Left colon (tissue), 2 donors: ENCODE measurements around the gene PITPNC1. TPM values are rescaled to one million over a fixed set of nuclear protein-coding genes. Genes with fewer than 3 reads are reported as not detected.
"Not testable (repeated sequence)": the region's sequence is repeated elsewhere in the genome, so short reads cannot be mapped to it uniquely, and the experiment has no call there.

ENCODE experiments used
- ATAC-seq: fragments of 200-7000 bp; cut with Tn5 transposase; one replicate; pipeline ENCODE4 v1.9.1; 2020; ENCODE audit warnings: mild to moderate bottlenecking, moderate library complexity
- DNase-seq, 2 donors: peaks; one replicate each; pipeline ENCODE4 v3.0.0-alpha.2; 2020
- intact Hi-C, 2 donors: fragments of 100-400 bp; cut with DNase I in 1 of 2; cut with micrococcal nuclease in 1 of 2; formaldehyde crosslinking; loops; one replicate each; pipeline versions ENCODE4 v1.11.2 to v1.14.0; 2022; cut with DNase I, micrococcal nuclease
- total RNA-seq, 2 donors: library from RNA; stranded (reverse); fragmentation: NEBNext Ultra II Directional; extraction: Animal tissue kit (Norgen Biotek cat#: 25700); gene quantifications; one replicate each; pipeline ENCODE4 v1.2.1, GENCODE V29; 2021
- donor health status: DM: no; HTN: no; CAD: no.
- donor health status: DM: yes; HTN: yes; CAD: no.

Gene PITPNC1
- total RNA-seq, 2 donors from 2014 or later, result 13.7 to 15.6 TPM

- ATAC-seq (no peak), DNase-seq (no peak)
- intact Hi-C loops, result loop anchor here in 1 of 2 donors (5.0 kb wide), 1 partner anchor 94 kb away; the partner anchor contains the start of gene PITPNC1
Observed at GRCh38 chr17:67471118-67471517, 94.0 kb downstream of the PITPNC1 start.

GRCh38 chr17:67472606-67473005 lies 95.5 kb downstream of the PITPNC1 start:
- intact Hi-C loops, result loop anchor here in 1 of 2 donors (5.0 kb wide), 1 partner anchor 95 kb away; the partner anchor contains the start of gene PITPNC1
- not testable (repeated sequence) for DNase-seq, ATAC-seq

- ATAC-seq (no peak), DNase-seq (no peak)
- intact Hi-C loops, result loop anchor here in 1 of 2 donors (5.0 kb wide), 1 partner anchor 97 kb away; the partner anchor contains the start of gene PITPNC1
Observed at GRCh38 chr17:67474081-67474661, 97.1 kb downstream of the PITPNC1 start.

- DNase-seq (peak; percentile 64 to 89), ATAC-seq (peak; percentile 98)
- intact Hi-C loops, result loop anchor here in 1 of 2 donors (5.0 kb wide), 1 partner anchor 98 kb away; the partner anchor contains the start of gene PITPNC1
Observed at GRCh38 chr17:67475161-67475937, 98.3 kb downstream of the PITPNC1 start.

- DNase-seq (no peak), ATAC-seq (no peak)
- intact Hi-C loops, result loop anchor here in 1 of 2 donors (5.0 kb wide), 1 partner anchor 100 kb away; the partner anchor contains the start of gene PITPNC1
Observed at GRCh38 chr17:67476787-67477335, 99.8 kb downstream of the PITPNC1 start.

GRCh38 chr17:67477687-67478086 lies 100.6 kb downstream of the PITPNC1 start:
- DNase-seq (no peak), ATAC-seq (no peak)
- intact Hi-C loops, result loop anchor here in 1 of 2 donors (5.0 kb wide), 1 partner anchor 100 kb away; the partner anchor contains the start of gene PITPNC1

- no peak for DNase-seq
- ATAC-seq, result no peak
- intact Hi-C loops, result loop anchor here in 1 of 2 donors (5.0 kb wide), 1 partner anchor 101 kb away; the partner anchor contains the start of gene PITPNC1
Observed at GRCh38 chr17:67478401-67479041, 101.4 kb downstream of the PITPNC1 start.

- intact Hi-C loops, result loop anchor here in 1 of 2 donors (5.0 kb wide), 1 partner anchor 102 kb away; the partner anchor contains the start of gene PITPNC1
- ATAC-seq (no peak), DNase-seq (no peak)
Observed at GRCh38 chr17:67479148-67479547, 102.1 kb downstream of the PITPNC1 start.

GRCh38 chr17:67480959-67481358 lies 103.9 kb downstream of the PITPNC1 start:
- intact Hi-C loops, ATAC-seq: not testable (repeated sequence)

GRCh38 chr17:67481808-67482207 lies 104.7 kb downstream of the PITPNC1 start:
- intact Hi-C loops, result no loop called here

More at GRCh38 chr17:67480959-67481358, 103.9 kb downstream of the PITPNC1 start:
- DNase-seq, result not testable (repeated sequence)

GRCh38 chr17:67482764-67483163 lies 105.7 kb downstream of the PITPNC1 start:
- DNase-seq, result no peak
- intact Hi-C loops, result no loop called here
- no peak for ATAC-seq

More at GRCh38 chr17:67481808-67482207, 104.7 kb downstream of the PITPNC1 start:
- ATAC-seq (no peak), DNase-seq (no peak)

- ATAC-seq (no peak), DNase-seq (no peak)
- intact Hi-C loops, result no loop called here
Observed at GRCh38 chr17:67484261-67484660, 107.2 kb downstream of the PITPNC1 start.

- ATAC-seq (no peak), DNase-seq (no peak)
- intact Hi-C loops, result no loop called here
Observed at GRCh38 chr17:67485666-67486065, 108.6 kb downstream of the PITPNC1 start.

GRCh38 chr17:67487506-67487905 lies 110.4 kb downstream of the PITPNC1 start:
- intact Hi-C loops, result no loop called here
- DNase-seq (no peak), ATAC-seq (no peak)

GRCh38 chr17:67488161-67488560 lies 111.1 kb downstream of the PITPNC1 start:
- intact Hi-C loops, result no loop called here
- ATAC-seq, result no peak

GRCh38 chr17:67488768-67489167 lies 111.7 kb downstream of the PITPNC1 start:
- ATAC-seq (no peak), DNase-seq (no peak)
- intact Hi-C loops, result no loop called here

More at GRCh38 chr17:67488161-67488560, 111.1 kb downstream of the PITPNC1 start:
- peak in 1 of 2 donors; percentile 40 for DNase-seq

GRCh38 chr17:67489273-67489672 lies 112.2 kb downstream of the PITPNC1 start:
- DNase-seq (no peak), ATAC-seq (no peak)
- intact Hi-C loops, result no loop called here

- DNase-seq (no peak), ATAC-seq (no peak)
- intact Hi-C loops, result no loop called here
Observed at GRCh38 chr17:67490471-67490870, 113.4 kb downstream of the PITPNC1 start.
